ACC112 (cell line): ENCODE data around the gene SNAP25.

ENCODE experiments used
- H2AFZ ChIP-seq: fragments of 200-600 bp; sonication (generic); one replicate; pipeline ENCODE4 v1.6.0; 2017; ENCODE audit warnings: antibody characterized with exemption, low read length; ENCODE audit not compliant: unreplicated experiment
- H3K27ac ChIP-seq: fragments of 200-600 bp; sonication (generic); 2 replicates; pipeline ENCODE4 v1.5.1; 2014; ENCODE audit warnings: low read depth, mild to moderate bottlenecking, antibody characterized with exemption, low read length, moderate library complexity
- H3K27me3 ChIP-seq: fragments of 200-600 bp; sonication (generic); 2 replicates; pipeline ENCODE4 v1.6.1; 2014; ENCODE audit warnings: mild to moderate bottlenecking, antibody characterized with exemption, low read length, moderate library complexity, mixed read lengths; ENCODE audit not compliant: insufficient read depth
- H3K36me3 ChIP-seq: fragments of 200-600 bp; sonication (generic); 2 replicates; pipeline ENCODE4 v1.6.1; 2016; ENCODE audit warnings: mild to moderate bottlenecking, antibody characterized with exemption, low read length, moderate library complexity, mixed read lengths; ENCODE audit not compliant: insufficient read depth
- H3K4me1 ChIP-seq: fragments of 200-600 bp; sonication (generic); one replicate; pipeline ENCODE4 v1.6.1; 2016; ENCODE audit warnings: low read length, mixed read lengths; ENCODE audit not compliant: insufficient read depth, unreplicated experiment, control insufficient read depth
- H3K4me3 ChIP-seq: fragments of 200-600 bp; sonication (generic); 2 replicates; pipeline ENCODE4 v1.5.1; 2014; ENCODE audit warnings: mild to moderate bottlenecking, low read depth, low read length
- H3K79me2 ChIP-seq: fragments of 200-600 bp; sonication (generic); one replicate; pipeline ENCODE4 v1.6.0; 2016; ENCODE audit warnings: low read length; ENCODE audit not compliant: control insufficient read depth, unreplicated experiment, insufficient read depth

SNAP25 gene

GRCh38 chr20:10179574-10180298, 38.9 kb upstream of the SNAP25 start:
- Histone ChIP-seq H3K79me2 (no peaks in the 10 kb centered on the region), H3K36me3 (no peaks in the 10 kb centered on the region), H3K27ac (no peak overlapping the region), H3K4me3 (no peak overlapping the region), H3K4me1 (peaks cover 4% of the 10 kb centered on the region), H3K27me3 (0 out of 2 replicates have a peak, but pooled peaks cover 4% of the 10 kb centered on the region), H2AFZ (no peak overlapping the region)

GRCh38 chr20:10180651-10181235, 37.9 kb upstream of the SNAP25 start:
- H3K27ac ChIP-seq = no peak overlapping the region
- no peaks in the 10 kb centered on the region for H3K79me2 ChIP-seq
- H3K36me3 ChIP-seq = no peaks in the 10 kb centered on the region
- H2AFZ ChIP-seq = no peak overlapping the region
- H3K4me3 ChIP-seq = no peak overlapping the region
- 0 out of 2 replicates have a peak, but pooled peaks cover 4% of the 10 kb centered on the region for H3K27me3 ChIP-seq
- H3K4me1 ChIP-seq = no peaks in the 10 kb centered on the region

GRCh38 chr20:10185741-10186558, 32.7 kb upstream of the SNAP25 start:
- no peak overlapping the region for H3K4me3 ChIP-seq

GRCh38 chr20:10190456-10190855, 28.2 kb upstream of the SNAP25 start:
- Histone ChIP-seq H3K27me3 (peaks cover 15% of the 10 kb centered on the region; the same call in 1 of the 2 replicates), H3K4me1 (peaks cover 3% of the 10 kb centered on the region), H3K36me3 (no peaks in the 10 kb centered on the region), H3K79me2 (no peaks in the 10 kb centered on the region), H2AFZ (no peak overlapping the region), H3K27ac (no peak overlapping the region), H3K4me3 (no peak overlapping the region)

More at GRCh38 chr20:10185741-10186558, 32.7 kb upstream of the SNAP25 start:
- Histone ChIP-seq H2AFZ (no peak overlapping the region), H3K27ac (no peak overlapping the region), H3K36me3 (no peaks in the 10 kb centered on the region), H3K27me3 (no peaks in the 10 kb centered on the region), H3K4me1 (peaks cover 3% of the 10 kb centered on the region), H3K79me2 (no peaks in the 10 kb centered on the region)

GRCh38 chr20:10192171-10192570, 26.5 kb upstream of the SNAP25 start:
- Histone ChIP-seq H3K36me3 (no peaks in the 10 kb centered on the region), H2AFZ (no peak overlapping the region), H3K27ac (no peak overlapping the region), H3K27me3 (peaks cover 29% of the 10 kb centered on the region), H3K4me1 (no peaks in the 10 kb centered on the region), H3K4me3 (no peak overlapping the region), H3K79me2 (no peaks in the 10 kb centered on the region)

GRCh38 chr20:10194166-10194565, 24.5 kb upstream of the SNAP25 start:
- no peak overlapping the region for H2AFZ ChIP-seq
- no peaks in the 10 kb centered on the region for H3K79me2 ChIP-seq
- no peaks in the 10 kb centered on the region for H3K4me1 ChIP-seq
- H3K4me3 ChIP-seq = no peak overlapping the region
- no peaks in the 10 kb centered on the region for H3K36me3 ChIP-seq
- no peak overlapping the region for H3K27ac ChIP-seq
- peaks cover 40% of the 10 kb centered on the region for H3K27me3 ChIP-seq

GRCh38 chr20:10200330-10200729, 18.3 kb upstream of the SNAP25 start:
- peaks cover 32% of the 10 kb centered on the region for H3K27me3 ChIP-seq
- no peak overlapping the region for H2AFZ ChIP-seq
- H3K4me1 ChIP-seq = no peaks in the 10 kb centered on the region
- H3K27ac ChIP-seq = no peak overlapping the region
- H3K79me2 ChIP-seq = no peaks in the 10 kb centered on the region
- H3K36me3 ChIP-seq = no peaks in the 10 kb centered on the region
- H3K4me3 ChIP-seq = no peak overlapping the region

GRCh38 chr20:10201321-10201870, 17.2 kb upstream of the SNAP25 start:
- H3K4me3 ChIP-seq = no peak overlapping the region
- peaks cover 28% of the 10 kb centered on the region for H3K27me3 ChIP-seq
- no peaks in the 10 kb centered on the region for H3K36me3 ChIP-seq
- no peak overlapping the region for H3K27ac ChIP-seq
- H3K4me1 ChIP-seq = no peaks in the 10 kb centered on the region
- H2AFZ ChIP-seq = no peak overlapping the region
- H3K79me2 ChIP-seq = no peaks in the 10 kb centered on the region

- H3K36me3 ChIP-seq = no peaks in the 10 kb centered on the region
- H3K4me3 ChIP-seq = no peak overlapping the region
- H3K27ac ChIP-seq = no peak overlapping the region
- peaks cover 64% of the 10 kb centered on the region for H3K27me3 ChIP-seq
- no peaks in the 10 kb centered on the region for H3K79me2 ChIP-seq
- no peaks in the 10 kb centered on the region for H3K4me1 ChIP-seq
- H2AFZ ChIP-seq = no peak overlapping the region
Observed at GRCh38 chr20:10209091-10209490, 9.5 kb upstream of the SNAP25 start.

GRCh38 chr20:10213526-10213925, 5.1 kb upstream of the SNAP25 start:
- H3K4me1 ChIP-seq = peaks cover 9% of the 10 kb centered on the region
- H3K79me2 ChIP-seq = no peaks in the 10 kb centered on the region
- H2AFZ ChIP-seq = no peak overlapping the region
- H3K4me3 ChIP-seq = no peak overlapping the region
- no peaks in the 10 kb centered on the region for H3K36me3 ChIP-seq
- H3K27me3 ChIP-seq = peaks cover 43% of the 10 kb centered on the region
- H3K27ac ChIP-seq = no peak overlapping the region
